Activated naive CD8-positive, alpha-beta T cell (primary cell): ENCODE results near the gene OBP2B.
A peak's percentile ranks its signal among the peaks of the same experiment; 100 is the strongest.
"Not testable (repeated sequence)": the region's sequence is repeated elsewhere in the genome, so short reads cannot be mapped to it uniquely, and the experiment has no call there.

Experiments
- H3K27ac Mint-ChIP-seq: one replicate; pipeline ENCODE4 v1.8.0; 2021; ENCODE audit warnings: mixed read lengths
- H3K27me3 Mint-ChIP-seq: one replicate; pipeline ENCODE4 v1.8.0; 2021; ENCODE audit warnings: mixed read lengths
- H3K36me3 Mint-ChIP-seq: one replicate; pipeline ENCODE4 v1.8.0; 2021; ENCODE audit warnings: mixed read lengths
- H3K4me1 Mint-ChIP-seq: one replicate; pipeline ENCODE4 v1.8.0; 2021; ENCODE audit warnings: low read depth, mixed read lengths
- H3K4me3 Mint-ChIP-seq: one replicate; pipeline ENCODE4 v1.8.0; 2021; ENCODE audit warnings: mild to moderate bottlenecking, mixed read lengths
- H3K9me3 Mint-ChIP-seq: one replicate; pipeline ENCODE4 v1.8.0; 2021; ENCODE audit warnings: low read depth, mixed read lengths

Gene OBP2B

DNA sequence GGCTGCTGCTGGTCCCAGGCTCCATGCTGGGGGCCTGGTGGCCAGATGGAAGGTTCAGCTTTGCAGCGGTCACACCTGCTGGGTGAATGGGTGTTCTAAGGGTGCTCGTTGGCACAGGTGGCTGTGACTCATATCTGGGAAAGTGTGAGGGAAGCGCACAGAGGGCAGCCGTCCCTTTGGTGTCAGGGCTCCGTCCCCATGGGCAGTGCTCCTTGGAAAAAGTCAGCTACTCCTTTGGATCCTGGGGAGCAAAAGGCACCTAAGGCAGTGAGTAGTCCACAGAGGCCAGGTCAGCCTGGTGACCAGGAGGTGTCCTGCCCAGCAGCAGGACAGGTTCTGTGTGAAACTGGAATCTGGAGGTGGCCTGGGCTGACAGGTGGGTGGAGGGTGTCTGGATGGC is 26.9 kb downstream of the OBP2B start:
- no peak overlapping the region for H3K4me3 Mint-ChIP-seq
- H3K4me1 Mint-ChIP-seq: peaks cover 14% of the 10 kb centered on the region
- H3K27ac Mint-ChIP-seq: no peak overlapping the region
- H3K27me3 Mint-ChIP-seq: peaks cover 9% of the 10 kb centered on the region
- no peaks in the 10 kb centered on the region for H3K9me3 Mint-ChIP-seq
- H3K36me3 Mint-ChIP-seq: no peaks in the 10 kb centered on the region

DNA sequence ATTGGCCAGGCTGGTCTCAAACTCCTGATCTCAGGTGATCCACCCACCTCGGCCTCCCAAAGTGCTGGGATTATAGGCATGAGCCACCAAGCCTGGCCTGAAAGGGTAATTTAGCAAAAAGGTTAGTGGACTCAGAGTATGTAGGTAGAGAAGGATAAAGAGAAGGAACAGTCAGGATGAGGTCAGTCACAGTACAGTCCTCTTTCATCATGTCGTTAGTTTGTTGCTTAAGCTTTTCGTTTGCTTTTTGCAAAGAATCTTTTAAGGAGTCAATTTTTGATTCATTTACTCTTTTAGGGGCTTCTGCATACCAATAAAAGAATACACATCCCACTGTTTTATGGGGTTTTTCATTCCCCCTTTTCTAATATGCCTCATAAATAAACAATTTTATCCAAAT is 27.5 kb downstream of the OBP2B start:
- Mint-ChIP-seq H3K4me3 (no peak overlapping the region), H3K9me3 (no peaks in the 10 kb centered on the region), H3K27me3 (peaks cover 9% of the 10 kb centered on the region), H3K36me3 (no peaks in the 10 kb centered on the region), H3K27ac (no peak overlapping the region), H3K4me1 (peaks cover 14% of the 10 kb centered on the region)

DNA sequence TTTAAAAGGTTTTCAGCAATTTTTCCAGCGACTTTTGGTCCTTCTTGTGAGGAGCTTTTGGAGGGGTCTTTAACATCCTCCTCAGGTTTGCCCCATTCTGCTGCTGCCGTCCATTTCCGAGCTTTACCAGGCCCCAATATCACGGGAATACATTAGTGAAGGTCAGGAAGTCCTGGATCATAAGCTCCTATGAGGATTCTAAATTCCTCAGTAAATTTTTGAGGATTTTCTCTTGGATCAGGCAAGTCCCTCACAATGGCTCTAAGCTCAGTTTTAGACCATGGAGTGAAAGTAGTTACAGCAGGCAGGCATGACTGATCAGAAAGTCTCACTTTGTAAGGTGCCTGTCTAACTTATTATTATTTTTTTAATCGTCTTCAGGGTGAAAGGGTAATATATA is 28.1 kb downstream of the OBP2B start:
- H3K4me3 Mint-ChIP-seq: no peak overlapping the region
- H3K4me1 Mint-ChIP-seq: peaks cover 11% of the 10 kb centered on the region
- no peaks in the 10 kb centered on the region for H3K36me3 Mint-ChIP-seq
- H3K27ac Mint-ChIP-seq: no peak overlapping the region
- H3K27me3 Mint-ChIP-seq: peaks cover 9% of the 10 kb centered on the region
- no peaks in the 10 kb centered on the region for H3K9me3 Mint-ChIP-seq

DNA sequence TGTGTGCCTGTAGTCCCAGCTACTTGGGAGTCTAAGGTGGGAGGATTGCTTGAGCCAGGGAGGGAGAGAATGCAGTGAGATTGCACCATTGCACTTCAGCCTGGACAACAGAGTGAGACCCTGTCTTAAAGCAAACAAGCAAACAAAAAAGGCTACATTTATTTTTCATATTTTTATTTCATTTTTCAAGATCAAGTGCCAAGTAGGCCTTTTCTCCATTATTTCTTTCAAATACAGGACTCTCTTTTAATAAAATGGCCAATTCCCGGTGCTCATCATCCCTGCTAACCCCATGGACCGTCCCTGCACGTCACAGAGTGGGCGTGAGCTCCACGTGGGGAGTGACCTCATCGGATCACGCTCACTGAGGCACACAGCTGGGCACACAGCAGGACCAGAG is 36.0 kb downstream of the OBP2B start:
- H3K27me3 Mint-ChIP-seq: peaks cover 4% of the 10 kb centered on the region
- H3K4me1 Mint-ChIP-seq: no peaks in the 10 kb centered on the region
- H3K4me3 Mint-ChIP-seq: no peak overlapping the region
- no peaks in the 10 kb centered on the region for H3K36me3 Mint-ChIP-seq
- H3K27ac Mint-ChIP-seq: no peak overlapping the region
- H3K9me3 Mint-ChIP-seq: no peaks in the 10 kb centered on the region

DNA sequence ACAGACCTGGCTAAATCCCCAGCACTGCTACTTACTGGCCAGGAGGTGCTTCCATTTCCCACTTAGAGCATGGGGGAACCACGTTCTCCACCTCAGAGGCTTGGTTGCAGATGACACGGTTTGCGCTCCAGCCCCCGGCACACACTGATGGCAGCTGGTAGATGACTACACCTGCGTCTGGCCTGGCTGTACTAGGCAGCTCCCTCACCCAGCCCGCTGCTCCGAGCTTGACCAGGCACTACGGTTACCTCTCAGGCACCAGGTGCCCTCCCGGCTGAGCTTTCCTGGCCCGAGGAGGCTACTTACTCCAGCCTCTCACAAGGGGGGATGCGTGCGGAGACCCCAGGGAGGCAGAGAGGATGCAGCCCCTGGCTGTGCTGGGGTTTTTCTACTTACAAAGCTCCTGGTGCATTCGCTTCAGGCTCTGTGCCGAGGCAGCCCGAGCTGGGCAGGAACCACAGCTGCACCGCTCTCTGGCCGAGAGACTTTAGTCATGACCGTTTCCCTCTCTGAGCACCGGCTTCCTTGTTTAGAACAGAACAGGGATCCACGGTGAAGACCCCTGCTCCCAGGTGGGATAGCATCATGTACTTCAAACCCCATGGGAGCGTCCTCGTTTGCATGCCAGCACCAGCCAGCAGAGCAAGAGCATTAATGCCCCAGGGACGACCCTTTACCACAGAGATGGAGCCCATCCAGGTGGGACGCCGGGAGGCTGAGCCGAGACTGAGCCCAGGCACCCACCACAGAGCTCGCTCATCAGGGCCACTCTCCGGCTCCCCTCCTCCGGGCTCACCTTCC is 37.7 kb downstream of the OBP2B start:
- Mint-ChIP-seq H3K27me3 (peaks cover 4% of the 10 kb centered on the region), H3K27ac (no peak overlapping the region), H3K4me3 (no peak overlapping the region), H3K9me3 (no peaks in the 10 kb centered on the region), H3K4me1 (no peaks in the 10 kb centered on the region), H3K36me3 (no peaks in the 10 kb centered on the region)

DNA sequence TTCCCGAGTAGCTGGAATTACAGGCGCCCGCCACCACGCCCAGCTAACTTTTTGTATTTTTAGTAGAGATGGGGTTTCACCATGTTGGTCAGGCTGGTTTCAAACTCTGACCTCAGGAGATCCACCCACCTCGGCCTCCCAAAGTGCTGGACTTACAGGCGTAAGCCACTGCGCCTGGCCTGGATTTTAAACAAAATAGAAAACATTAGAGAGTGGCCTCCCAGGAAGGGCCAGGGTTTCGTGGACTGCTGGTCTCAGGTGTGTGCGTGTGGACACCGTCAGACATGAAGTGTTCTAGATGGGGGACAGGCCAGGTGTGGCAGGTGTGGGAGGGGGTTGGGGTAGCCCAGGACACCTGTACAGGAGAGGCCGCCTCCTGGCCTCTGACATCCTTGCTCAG is 38.3 kb downstream of the OBP2B start:
- Mint-ChIP-seq H3K36me3 (no peaks in the 10 kb centered on the region), H3K4me1 (no peaks in the 10 kb centered on the region), H3K9me3 (no peaks in the 10 kb centered on the region), H3K27ac (no peak overlapping the region), H3K4me3 (no peak overlapping the region), H3K27me3 (peaks cover 4% of the 10 kb centered on the region)

DNA sequence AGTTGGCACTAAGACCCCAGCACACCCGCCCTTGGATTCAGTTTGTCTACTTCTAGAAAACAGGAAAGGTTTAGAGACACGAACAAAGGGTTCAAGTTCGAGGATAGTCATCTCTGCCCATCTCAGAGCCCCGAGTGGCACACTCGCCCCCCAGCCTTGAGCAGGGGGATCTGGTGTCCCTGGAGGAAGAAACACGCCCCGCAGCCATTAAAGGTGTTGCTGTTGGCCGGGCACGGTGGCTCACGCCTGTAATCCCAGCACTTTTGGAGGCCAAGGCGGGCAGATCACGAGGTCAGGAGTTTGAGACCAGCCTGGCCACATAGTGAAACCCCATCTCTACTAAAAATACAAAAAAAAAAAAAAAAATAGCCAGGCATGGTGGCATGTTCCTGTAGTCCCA is 39.4 kb downstream of the OBP2B start:
- not testable (repeated sequence) for H3K4me1 Mint-ChIP-seq, H3K9me3 Mint-ChIP-seq

DNA sequence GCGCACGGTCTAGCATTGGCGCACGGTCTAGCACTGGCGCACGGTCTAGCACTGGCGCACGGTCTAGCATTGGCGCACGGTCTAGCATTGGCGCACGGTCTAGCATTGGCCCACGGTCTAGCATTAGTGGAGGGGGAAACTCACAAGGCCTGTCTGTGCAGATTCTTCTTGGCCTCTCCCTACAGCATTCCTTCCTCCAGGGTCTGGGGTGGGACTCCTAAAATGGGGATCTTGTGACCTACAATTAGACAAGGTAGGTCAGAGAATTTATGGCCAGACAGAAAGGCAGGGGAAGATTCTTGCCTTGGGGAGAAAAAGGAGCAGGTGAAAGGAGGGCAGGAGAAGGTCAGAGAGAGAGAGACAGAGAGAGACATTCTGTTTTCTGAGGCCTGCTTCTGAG is 39.9 kb downstream of the OBP2B start:
- H3K9me3 Mint-ChIP-seq: no peaks in the 10 kb centered on the region
- H3K4me1 Mint-ChIP-seq: no peaks in the 10 kb centered on the region
- H3K4me3 Mint-ChIP-seq: no peak overlapping the region
- H3K27ac Mint-ChIP-seq: no peak overlapping the region
- peaks cover 1% of the 10 kb centered on the region for H3K27me3 Mint-ChIP-seq
- H3K36me3 Mint-ChIP-seq: no peaks in the 10 kb centered on the region

More for the DNA sequence above, 39.4 kb downstream of the OBP2B start:
- not testable (repeated sequence) for H3K27ac Mint-ChIP-seq, H3K27me3 Mint-ChIP-seq, H3K4me3 Mint-ChIP-seq, H3K36me3 Mint-ChIP-seq

DNA sequence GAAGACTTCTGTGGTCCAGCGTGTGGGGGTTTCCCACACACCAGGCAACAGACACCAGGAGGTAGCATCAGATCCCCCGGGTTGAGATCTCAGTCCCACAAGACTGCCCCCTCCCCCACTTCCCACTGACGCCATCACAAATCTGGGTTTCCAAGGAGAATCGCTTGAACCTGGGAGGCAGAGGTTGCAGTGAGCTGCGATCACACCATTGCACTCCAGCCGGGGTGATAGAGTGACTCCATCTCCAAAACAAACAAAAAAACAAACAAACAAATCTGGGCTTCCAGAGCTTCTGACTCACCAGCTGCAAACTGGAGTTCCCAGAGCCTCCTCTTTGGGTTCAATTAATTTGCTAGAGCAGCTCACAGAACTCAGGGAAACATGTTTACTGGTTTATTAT is 40.6 kb downstream of the OBP2B start:
- H3K27me3 Mint-ChIP-seq: peaks cover 1% of the 10 kb centered on the region
- no peaks in the 10 kb centered on the region for H3K36me3 Mint-ChIP-seq
- no peak overlapping the region for H3K27ac Mint-ChIP-seq
- H3K4me1 Mint-ChIP-seq: peaks cover 2% of the 10 kb centered on the region
- no peaks in the 10 kb centered on the region for H3K9me3 Mint-ChIP-seq
- no peak overlapping the region for H3K4me3 Mint-ChIP-seq

DNA sequence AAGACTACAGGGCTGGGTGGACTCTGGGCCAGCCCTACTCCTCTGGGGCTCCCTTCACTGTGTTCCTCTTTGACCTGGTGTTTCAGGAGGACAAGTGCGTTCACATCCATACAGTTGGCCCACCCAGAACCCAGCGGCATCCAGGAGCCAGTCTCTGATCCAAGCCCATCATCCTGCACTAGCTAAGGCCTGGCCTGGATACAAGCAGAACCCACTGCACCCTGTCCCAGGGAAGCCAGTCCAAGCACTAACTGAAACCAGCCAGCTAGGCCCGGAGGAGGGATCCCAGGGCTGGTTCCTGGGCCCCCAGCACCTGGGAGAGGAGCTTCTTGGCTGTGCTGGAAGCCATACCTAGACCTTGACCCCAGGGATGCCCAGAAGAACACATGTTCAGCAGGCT is 41.3 kb downstream of the OBP2B start:
- H3K27me3 Mint-ChIP-seq: peaks cover 1% of the 10 kb centered on the region
- H3K9me3 Mint-ChIP-seq: no peaks in the 10 kb centered on the region
- H3K4me3 Mint-ChIP-seq: no peak overlapping the region

DNA sequence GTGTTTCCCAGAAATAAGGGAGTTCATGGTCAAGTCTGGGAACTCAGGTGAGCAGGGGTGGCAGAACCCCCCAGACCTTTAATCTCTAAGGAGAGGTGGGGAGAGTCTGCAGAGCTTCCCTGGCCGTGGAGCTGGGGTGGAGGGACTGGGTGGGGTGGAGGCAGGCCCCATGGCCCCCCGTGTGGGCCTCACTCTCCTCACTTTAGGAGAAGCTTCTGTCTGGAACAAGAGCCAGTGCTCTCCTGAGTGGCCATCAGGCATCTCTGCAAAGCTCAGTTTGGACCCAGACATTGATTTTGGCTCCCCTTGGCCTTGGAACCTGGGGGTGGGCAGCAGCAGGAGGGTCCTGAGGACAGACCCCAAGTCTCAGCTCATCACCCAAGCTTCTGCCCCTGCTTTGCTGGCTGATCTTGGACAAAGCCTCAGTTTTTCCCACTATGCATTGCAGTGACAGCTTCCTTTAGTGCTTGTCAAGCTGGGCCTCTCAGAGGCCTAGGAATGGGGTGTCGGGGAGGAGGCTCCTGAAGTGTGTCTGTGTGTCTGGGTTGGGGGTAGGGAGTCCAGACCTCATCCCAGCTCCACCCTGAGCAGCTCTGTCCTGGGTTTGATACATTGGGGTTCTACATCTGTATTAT is 41.8 kb downstream of the OBP2B start:
- Mint-ChIP-seq H3K9me3 (no peaks in the 10 kb centered on the region), H3K4me3 (no peak overlapping the region), H3K27me3 (peaks cover 1% of the 10 kb centered on the region), H3K27ac (no peak overlapping the region), H3K4me1 (peaks cover 2% of the 10 kb centered on the region), H3K36me3 (no peaks in the 10 kb centered on the region)

More for the DNA sequence above, 41.3 kb downstream of the OBP2B start:
- peaks cover 2% of the 10 kb centered on the region for H3K4me1 Mint-ChIP-seq
- no peaks in the 10 kb centered on the region for H3K36me3 Mint-ChIP-seq
- H3K27ac Mint-ChIP-seq: no peak overlapping the region

DNA sequence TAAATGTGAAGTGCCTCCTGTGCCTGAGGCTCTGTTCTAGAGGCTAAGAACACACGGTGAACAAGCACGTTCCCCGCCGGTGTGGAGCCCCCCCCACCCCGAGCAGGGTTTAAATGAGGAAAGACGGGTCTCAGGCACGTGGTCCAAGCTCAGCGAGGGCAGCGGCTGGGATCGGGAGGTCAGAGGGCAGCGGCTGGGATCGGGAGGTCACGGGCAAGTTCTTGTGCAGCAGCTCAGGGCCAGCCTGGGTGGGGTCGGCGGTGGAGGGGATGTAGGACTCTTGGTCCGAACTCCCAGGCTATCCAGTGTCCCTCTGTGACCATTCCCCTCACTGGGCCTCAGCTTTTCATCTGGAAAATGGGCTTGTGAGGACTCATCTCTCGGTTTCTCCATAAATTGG is 42.7 kb downstream of the OBP2B start:
- Mint-ChIP-seq H3K27me3 (peaks cover 1% of the 10 kb centered on the region), H3K36me3 (no peaks in the 10 kb centered on the region), H3K9me3 (no peaks in the 10 kb centered on the region), H3K4me3 (no peak overlapping the region), H3K27ac (no peak overlapping the region), H3K4me1 (peaks cover 5% of the 10 kb centered on the region)

DNA sequence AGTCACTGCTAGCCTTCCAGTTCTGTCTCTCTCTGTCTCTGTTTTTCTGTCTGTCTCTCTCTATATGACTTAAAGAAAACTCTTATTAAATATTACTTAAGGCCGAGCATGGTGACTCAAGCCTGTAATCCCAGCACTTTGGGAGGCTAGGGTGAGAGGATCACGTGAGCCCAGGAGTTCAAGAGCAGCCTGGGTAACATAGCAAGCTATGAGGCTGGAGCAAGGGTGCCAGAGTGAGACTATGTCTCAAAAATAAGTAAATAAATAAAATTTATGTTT is 43.7 kb downstream of the OBP2B start:
- Mint-ChIP-seq H3K4me3 (no peak overlapping the region), H3K27ac (no peak overlapping the region), H3K36me3 (no peaks in the 10 kb centered on the region), H3K4me1 (peaks cover 5% of the 10 kb centered on the region), H3K27me3 (peaks cover 4% of the 10 kb centered on the region), H3K9me3 (no peaks in the 10 kb centered on the region)

DNA sequence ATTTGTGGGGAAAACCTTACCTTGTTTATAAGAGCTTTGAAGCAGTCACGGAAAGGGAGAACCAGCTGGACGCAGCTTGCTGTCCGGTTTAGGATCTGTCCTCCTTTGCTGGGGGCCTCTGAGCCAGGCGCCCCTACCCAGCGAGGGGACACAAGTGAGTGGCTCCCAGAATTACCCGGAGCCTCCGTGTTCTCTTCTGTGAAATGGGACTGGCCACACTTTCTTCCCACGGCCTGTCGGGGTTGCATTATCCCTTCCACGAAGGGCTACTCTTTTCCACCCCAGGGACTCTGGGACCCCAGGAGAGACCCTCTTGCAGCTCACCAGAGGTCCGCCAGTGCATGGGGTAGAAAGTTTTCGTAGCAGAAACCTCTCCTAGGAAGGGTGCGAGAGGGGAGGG is 44.9 kb downstream of the OBP2B start:
- H3K9me3 Mint-ChIP-seq: no peaks in the 10 kb centered on the region
- no peaks in the 10 kb centered on the region for H3K36me3 Mint-ChIP-seq
- peak overlapping the region; percentile 67 for H3K4me3 Mint-ChIP-seq
- H3K4me1 Mint-ChIP-seq: peaks cover 5% of the 10 kb centered on the region
- no peak overlapping the region for H3K27ac Mint-ChIP-seq
- peaks cover 3% of the 10 kb centered on the region for H3K27me3 Mint-ChIP-seq

DNA sequence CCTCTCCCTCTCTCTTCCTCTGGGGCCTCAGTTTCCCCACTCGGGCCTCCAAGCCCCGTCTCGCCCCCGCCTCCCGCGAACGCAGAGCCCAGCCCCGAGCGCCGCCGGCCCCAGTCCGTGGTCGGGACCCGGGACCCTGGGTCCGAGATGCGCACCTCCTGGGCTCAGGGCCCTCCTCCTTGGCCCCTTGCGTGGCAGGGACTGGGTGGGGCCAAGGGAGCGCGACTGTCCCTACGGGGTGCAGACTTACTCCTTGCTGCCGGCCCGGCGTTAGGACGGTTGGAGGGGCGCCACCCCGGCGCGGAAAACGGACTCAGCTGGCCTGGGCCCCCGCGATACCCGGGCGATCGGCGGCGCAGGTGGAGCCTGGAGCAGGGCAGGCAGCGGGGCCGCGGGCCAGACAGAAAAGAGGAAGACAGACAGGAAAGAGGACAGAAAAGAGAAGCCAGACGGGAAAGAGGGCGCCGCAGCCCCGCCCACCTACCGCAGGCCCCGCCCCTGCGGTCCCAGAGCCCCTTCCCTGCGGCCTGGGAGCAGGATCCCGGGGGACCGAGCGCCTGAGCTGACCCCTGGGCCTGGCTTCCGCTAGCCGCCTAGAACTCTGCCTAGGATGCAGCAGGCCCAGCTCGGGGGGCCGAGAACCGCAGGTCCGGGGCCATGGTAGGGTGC is 45.4 kb downstream of the OBP2B start, which contains the start of gene GBGT1:
GBGT1 (minus strand) TSS at position 411 of the 669 bp plus-strand sequence. CDS start 1,502 bp downstream, outside the sequence.
- no peaks in the 10 kb centered on the region for H3K9me3 Mint-ChIP-seq
- H3K4me3 Mint-ChIP-seq: peak within 1 kb of the TSS; percentile 80
- H3K27ac Mint-ChIP-seq: no peak within 1 kb of the TSS
- H3K4me1 Mint-ChIP-seq: peaks cover 5% of the 10 kb centered on the region
- no peaks in the 10 kb centered on the region for H3K36me3 Mint-ChIP-seq
- peaks cover 3% of the 10 kb centered on the region for H3K27me3 Mint-ChIP-seq
